GM12865 (cell line): ENCODE data around the gene DNAH17.

ENCODE experiments used
- DNase-seq: peaks from one replicate; pipeline ENCODE4 v3.0.0; 2010; ENCODE audit warnings: low read depth
- H3K4me3 ChIP-seq: 2 replicates; pipeline ENCODE4 v1.5.1; 2011; ENCODE audit warnings: mild to moderate bottlenecking, low read depth, low read length, control low read depth
- TF ChIP-seq, protein P1 (sequence below): IDR thresholded peaks from 2 replicates; pipeline ENCODE4 v1.5.1; 2011; ENCODE audit warnings: low read length, control low read depth, low read depth, inconsistent platforms; ENCODE audit not compliant: insufficient read depth; ENCODE audit errors: missing control alignments

DNAH17 gene

DNA sequence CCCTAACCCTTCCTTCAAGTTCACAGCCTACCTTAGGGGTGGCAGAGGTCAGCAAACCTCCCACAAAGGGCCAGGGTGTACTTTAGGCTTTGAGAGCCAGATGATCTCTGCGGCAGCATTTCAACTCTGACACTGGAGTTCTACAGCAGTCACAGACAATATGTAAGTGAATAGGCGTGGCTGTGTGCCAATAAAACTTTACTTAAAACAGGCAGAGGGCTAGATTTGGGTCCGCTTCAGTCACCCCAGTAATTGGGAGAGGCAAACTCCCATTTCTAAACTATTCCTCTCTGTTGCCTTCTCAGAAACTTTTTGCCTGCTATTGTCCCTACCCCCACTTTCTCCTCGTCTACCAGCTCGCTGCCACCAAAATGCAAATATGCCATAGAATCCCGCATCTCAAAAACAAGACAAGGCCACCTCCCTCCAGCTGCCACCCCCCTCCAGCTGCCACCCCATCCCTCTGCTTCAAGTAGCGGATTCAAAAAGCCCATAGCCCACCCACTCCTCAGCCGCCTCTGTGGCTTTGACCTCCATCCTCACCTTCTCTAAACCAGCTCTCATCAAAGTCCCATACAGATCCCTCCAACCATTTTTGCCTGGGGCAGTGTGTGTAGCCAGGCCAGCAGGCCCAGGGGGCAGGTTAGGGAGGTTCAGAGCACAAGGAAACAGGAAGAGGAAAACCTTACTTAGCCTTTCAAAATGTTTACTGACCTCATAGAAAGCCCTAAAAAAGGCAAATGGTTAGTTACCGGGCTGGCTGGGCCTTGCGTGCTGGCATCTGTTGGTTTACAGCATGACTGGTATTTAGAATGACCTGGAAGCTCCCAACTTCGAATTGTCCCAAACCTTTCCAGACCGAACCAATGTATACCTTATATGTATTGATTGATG is 19.9 kb upstream of the DNAH17 start:
- no peak overlapping the region for H3K4me3 ChIP-seq
- TF ChIP-seq, protein P1, sequence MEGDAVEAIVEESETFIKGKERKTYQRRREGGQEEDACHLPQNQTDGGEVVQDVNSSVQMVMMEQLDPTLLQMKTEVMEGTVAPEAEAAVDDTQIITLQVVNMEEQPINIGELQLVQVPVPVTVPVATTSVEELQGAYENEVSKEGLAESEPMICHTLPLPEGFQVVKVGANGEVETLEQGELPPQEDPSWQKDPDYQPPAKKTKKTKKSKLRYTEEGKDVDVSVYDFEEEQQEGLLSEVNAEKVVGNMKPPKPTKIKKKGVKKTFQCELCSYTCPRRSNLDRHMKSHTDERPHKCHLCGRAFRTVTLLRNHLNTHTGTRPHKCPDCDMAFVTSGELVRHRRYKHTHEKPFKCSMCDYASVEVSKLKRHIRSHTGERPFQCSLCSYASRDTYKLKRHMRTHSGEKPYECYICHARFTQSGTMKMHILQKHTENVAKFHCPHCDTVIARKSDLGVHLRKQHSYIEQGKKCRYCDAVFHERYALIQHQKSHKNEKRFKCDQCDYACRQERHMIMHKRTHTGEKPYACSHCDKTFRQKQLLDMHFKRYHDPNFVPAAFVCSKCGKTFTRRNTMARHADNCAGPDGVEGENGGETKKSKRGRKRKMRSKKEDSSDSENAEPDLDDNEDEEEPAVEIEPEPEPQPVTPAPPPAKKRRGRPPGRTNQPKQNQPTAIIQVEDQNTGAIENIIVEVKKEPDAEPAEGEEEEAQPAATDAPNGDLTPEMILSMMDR = no peak
- no peak for DNase-seq

DNA sequence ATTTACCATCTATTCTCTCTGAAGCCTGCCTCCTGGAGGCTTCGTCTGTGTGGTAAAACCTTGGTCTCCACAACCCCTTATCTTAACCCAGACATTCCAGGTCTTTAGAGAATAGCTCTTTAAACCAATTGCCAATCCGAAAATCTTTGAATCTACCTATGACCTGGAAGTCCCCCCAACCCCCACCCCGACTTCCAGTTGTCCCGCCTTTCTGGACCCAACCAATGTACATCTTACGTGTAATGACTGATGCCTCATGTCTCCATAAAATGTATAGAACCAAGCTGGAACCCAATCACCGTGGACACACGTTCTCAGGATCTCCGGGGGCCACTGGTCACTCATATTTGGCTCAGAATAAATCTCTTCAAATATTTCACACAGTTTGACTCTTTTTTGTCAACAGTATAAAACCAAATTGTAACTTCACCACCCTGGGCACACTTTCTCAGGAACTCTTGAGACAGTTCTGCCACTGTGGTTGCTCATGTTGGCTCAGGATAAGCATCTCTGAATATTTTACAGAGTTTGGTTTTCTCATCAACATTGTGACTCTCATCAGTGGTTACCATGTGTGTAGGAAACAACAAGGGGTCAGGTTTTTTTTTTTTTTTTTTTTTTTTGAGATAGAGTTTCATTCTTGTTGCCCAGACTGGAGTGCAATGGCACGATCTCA is 18.1 kb upstream of the DNAH17 start:
- DNase-seq = no peak
- TF ChIP-seq, protein P1 = no peak
- H3K4me3 ChIP-seq = no peak overlapping the region

DNA sequence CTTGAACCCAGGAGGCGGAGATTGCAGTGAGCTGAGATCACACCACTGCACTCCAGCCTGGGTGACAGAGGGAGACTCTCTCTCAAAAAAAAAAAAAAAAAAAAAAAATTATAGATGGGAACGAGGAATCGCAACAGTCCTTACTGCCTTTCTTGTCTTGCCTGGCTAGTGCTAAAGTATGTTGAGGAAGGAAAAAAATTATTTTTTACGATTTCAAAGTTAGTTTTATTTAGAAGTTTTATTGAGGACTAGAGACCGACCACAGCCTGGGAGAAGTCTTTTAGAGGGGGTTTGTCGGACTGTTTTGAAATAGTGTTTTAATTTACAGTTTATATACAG is 15.8 kb upstream of the DNAH17 start:
- no peak overlapping the region for H3K4me3 ChIP-seq
- TF ChIP-seq, protein P1 = no peak
- no peak for DNase-seq

DNA sequence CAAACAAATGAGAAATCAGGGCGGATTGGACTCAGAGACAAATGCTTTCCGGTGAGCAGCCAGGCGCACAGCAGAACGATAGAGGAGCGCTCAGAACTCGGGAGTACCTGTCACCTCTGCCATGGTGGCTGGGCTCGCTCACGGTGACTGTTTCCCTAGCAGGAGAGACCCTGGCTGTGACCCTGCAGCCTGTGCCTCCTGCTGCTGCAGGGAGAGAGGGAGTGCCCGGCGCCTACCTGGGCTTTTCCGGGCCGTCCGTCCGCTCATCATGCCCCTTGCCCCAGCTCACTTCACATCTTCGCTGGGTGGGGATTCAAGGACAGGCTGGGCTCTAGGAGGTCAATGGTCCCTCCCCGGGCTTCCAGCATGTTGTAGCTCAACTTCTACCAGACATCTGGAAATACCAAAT is 14.1 kb upstream of the DNAH17 start:
- DNase-seq = no peak
- TF ChIP-seq, protein P1 = no peak
- no peak overlapping the region for H3K4me3 ChIP-seq

DNA sequence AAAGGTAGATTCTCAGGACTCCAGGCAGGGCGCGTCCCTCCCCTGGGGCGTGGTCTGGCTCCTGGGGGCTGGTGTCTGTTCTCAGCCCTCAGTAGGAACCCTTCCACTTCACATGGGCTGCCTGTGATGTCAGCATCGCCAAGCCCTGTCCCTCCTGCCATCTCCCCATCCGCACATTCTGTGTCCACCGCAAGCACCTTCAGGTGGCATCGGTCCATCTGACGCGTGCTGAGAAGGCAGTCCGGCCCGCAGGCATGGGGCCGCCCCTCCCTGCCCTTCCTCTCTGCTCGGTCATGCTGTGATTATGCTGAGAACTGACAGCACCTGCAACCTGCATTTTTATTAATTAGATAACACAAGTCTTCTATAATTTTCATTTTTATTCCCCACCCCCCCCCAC is 12.7 kb upstream of the DNAH17 start:
- no peak for DNase-seq
- TF ChIP-seq, protein P1 = no peak
- H3K4me3 ChIP-seq = no peak overlapping the region

DNA sequence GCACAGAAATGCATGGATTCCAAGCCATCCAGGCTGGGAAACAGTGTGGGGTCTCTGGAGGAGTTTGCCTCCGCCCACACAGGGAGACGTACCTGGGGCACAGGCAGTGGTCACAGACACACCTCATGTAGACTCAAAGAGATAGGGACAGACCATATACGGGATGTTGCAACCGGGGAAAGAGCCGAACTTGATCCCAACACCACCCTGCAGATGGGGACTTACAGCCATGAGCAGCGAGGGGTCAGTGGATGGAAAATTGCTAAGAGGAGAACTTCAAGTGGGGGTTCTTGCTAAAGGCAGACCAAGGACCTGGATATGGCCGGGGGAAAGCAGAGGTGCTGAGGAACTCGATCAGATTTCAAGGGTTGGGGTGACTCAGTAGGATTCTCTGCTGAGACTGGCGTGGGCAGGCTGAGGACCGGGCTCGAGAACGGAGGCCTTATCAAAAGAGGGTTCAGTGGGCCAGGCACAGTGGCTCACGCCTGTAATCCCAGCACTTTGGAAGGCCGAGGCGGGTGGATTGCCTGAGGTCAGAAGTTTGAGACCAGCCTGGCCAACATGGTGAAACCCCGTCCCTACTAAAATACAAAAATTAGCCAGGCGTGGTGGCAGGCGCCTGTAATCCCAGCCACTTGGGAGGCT is 12.0 kb upstream of the DNAH17 start:
- DNase-seq = no peak
- no peak overlapping the region for H3K4me3 ChIP-seq
- TF ChIP-seq, protein P1 = no peak
